ENCODE data around the gene C11orf24.

C11orf24 gene

DNA sequence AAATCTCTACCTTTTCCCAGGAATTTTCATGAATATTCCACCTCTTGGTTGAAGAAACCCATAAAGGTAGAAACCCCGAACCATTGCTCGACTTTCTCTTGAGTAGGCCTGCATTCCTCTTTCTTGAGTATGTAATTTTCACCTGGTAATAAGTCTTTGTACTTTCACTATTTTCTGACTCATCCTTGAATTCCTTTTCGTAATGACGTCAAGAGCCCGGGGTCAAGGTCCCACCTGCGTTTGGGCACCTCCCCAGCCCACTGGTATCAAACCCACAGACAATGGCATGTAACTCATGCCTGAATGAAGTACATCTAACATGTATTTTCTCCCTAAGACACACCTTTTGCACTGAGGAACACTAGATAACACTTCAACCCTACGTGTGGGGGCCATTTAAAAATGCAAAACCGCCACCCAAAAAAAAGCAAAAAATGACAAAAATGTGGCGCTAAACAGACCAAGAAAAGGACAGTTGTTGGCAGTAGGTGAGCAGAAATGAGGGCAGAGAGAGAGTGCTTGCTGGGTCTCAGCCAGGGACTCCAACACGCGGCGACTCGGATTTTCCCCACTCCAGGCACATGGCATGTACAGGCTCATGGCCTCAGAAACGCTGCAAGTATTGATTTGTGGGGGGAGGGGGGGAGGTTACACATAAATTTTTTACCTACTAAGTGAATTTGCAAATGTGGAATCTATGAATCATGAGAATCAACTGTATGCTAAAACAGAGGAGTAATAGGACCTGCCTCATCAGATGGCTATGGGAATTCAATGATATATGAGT is 4.1 kb upstream of the C11orf24 start:
- no peak overlapping the region for H3K9ac ChIP-seq (ENCODE audit: low read length)
- peaks cover 2% of the 10 kb centered on the region for H3K4me1 ChIP-seq (ENCODE audit: control insufficient read depth, low read depth, low read length)
- H3K9me3 ChIP-seq (ENCODE audit: control insufficient read depth, low read depth, low read length): no peaks in the 10 kb centered on the region
- no peaks in the 10 kb centered on the region for H3K36me3 ChIP-seq (ENCODE audit: control insufficient read depth, low read depth, low read length)
- H3K27me3 ChIP-seq (ENCODE audit: control insufficient read depth, insufficient read depth, low read length): no peaks in the 10 kb centered on the region
- no peak overlapping the region for H3K4me3 ChIP-seq (ENCODE audit: low read length)
- no peak overlapping the region for H3K27ac ChIP-seq (ENCODE audit: low read length)

DNA sequence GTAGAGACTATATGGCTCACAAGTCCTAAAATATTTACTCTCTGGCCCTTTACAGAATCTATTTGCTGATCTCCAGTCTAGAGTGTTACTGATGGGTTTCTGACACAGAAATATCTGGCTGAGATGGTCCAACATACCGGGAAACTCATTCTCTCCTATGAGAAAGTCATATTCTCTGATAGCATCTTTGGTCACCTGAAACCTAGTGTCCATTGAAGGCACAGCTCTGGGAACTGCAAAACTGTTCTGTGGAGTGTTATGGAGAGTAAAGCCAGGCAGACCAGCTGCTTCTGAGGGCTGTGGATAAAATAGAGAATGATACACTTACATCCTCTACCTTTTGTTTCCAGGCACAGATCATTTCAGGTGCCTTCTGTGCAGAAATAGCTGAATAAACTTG is 2.5 kb upstream of the C11orf24 start:
- no peak overlapping the region for H3K27ac ChIP-seq (ENCODE audit: low read length)
- H3K9ac ChIP-seq (ENCODE audit: low read length): no peak overlapping the region
- H3K4me1 ChIP-seq (ENCODE audit: control insufficient read depth, low read depth, low read length): peaks cover 5% of the 10 kb centered on the region
- no peaks in the 10 kb centered on the region for H3K9me3 ChIP-seq (ENCODE audit: control insufficient read depth, low read depth, low read length)
- H3K27me3 ChIP-seq (ENCODE audit: control insufficient read depth, insufficient read depth, low read length): no peaks in the 10 kb centered on the region
- H3K36me3 ChIP-seq (ENCODE audit: control insufficient read depth, low read depth, low read length): no peaks in the 10 kb centered on the region
- H3K4me3 ChIP-seq (ENCODE audit: low read length): no peak overlapping the region

DNA sequence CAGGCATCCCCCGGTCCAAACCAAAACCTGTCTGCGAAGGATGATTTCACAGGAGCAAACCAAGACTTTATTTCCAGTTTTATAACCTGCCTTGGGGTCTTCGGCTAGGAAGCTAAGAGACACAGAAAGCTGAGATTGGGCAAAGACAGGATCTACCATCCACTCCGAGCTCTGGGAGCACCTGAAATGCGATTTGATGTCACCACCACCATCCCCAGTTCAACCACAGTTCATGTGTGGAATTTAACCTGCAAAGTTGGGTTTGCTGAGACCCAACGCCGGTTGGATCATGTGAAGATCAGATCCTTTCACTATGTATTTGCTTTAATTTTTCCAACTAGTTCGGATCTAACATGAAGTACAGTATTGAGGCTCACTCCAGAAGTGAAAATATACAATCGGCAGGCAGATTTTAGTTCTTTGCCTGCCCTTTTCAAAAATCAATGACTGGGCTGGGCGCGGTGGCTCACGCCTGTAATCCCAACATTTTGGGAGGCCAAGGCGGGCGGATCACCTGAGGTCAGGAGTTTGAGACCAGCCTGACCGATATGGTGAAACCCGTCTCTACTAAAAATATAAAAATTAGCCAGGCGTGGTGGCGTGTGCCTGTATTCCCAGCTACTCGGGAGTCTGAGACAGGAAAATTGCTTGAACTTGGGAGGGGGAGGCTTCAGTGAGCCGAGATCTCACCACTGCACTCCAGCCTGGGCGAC is 1.4 kb upstream of the C11orf24 start:
- no peaks in the 10 kb centered on the region for H3K27me3 ChIP-seq (ENCODE audit: control insufficient read depth, insufficient read depth, low read length)
- H3K9me3 ChIP-seq (ENCODE audit: control insufficient read depth, low read depth, low read length): no peaks in the 10 kb centered on the region
- peak overlapping the region; percentile 81 for H3K4me3 ChIP-seq (ENCODE audit: low read length)
- peaks cover 5% of the 10 kb centered on the region for H3K4me1 ChIP-seq (ENCODE audit: control insufficient read depth, low read depth, low read length)
- no peak overlapping the region for H3K9ac ChIP-seq (ENCODE audit: low read length)
- H3K36me3 ChIP-seq (ENCODE audit: control insufficient read depth, low read depth, low read length): no peaks in the 10 kb centered on the region
- H3K27ac ChIP-seq (ENCODE audit: low read length): no peak overlapping the region

DNA sequence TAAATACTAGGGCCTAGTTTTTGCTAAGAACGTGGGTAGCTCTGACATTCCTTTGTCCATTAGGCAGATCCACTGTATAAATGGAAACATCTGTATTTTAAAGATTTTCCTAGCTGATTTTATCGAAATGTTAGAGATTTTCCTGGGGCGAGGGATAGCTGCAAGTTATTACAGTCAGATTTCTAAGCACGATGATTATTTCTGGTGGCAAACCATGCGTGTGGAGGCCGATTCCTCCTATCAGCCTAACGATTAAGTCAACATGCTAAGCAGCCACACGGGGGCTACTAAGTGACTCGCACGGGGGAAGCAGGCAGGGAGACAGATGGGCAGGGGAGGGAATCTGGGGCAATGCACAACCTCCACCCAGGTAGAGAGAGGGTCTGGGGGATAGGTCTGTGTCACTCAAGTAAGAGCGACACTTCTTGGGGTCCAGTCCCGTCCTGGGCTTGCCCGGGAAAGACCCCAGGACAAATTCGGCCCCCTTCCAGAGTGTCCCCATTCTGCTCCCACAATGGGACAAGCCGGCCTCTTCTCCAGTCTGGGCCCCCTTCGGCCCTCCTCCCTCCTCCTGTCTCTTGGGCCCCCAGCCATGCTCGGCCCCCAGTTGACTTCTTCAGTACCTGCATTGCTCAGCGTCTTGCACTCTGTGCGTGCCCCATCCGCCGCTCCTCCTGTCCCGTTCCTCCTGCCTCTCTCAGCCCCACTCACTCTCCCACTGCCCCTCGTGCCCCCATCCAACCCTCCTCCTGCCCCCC is 571 bp downstream of the C11orf24 start:
- Histone ChIP-seq H3K9ac (ENCODE audit: low read length) (peak overlapping the region; percentile 80), H3K4me3 (ENCODE audit: low read length) (peak overlapping the region; percentile 81), H3K27me3 (ENCODE audit: control insufficient read depth, insufficient read depth, low read length) (no peaks in the 10 kb centered on the region), H3K36me3 (ENCODE audit: control insufficient read depth, low read depth, low read length) (peaks cover 17% of the 10 kb centered on the region), H3K4me1 (ENCODE audit: control insufficient read depth, low read depth, low read length) (peaks cover 5% of the 10 kb centered on the region), H3K27ac (ENCODE audit: low read length) (no peak overlapping the region), H3K9me3 (ENCODE audit: control insufficient read depth, low read depth, low read length) (no peaks in the 10 kb centered on the region)

DNA sequence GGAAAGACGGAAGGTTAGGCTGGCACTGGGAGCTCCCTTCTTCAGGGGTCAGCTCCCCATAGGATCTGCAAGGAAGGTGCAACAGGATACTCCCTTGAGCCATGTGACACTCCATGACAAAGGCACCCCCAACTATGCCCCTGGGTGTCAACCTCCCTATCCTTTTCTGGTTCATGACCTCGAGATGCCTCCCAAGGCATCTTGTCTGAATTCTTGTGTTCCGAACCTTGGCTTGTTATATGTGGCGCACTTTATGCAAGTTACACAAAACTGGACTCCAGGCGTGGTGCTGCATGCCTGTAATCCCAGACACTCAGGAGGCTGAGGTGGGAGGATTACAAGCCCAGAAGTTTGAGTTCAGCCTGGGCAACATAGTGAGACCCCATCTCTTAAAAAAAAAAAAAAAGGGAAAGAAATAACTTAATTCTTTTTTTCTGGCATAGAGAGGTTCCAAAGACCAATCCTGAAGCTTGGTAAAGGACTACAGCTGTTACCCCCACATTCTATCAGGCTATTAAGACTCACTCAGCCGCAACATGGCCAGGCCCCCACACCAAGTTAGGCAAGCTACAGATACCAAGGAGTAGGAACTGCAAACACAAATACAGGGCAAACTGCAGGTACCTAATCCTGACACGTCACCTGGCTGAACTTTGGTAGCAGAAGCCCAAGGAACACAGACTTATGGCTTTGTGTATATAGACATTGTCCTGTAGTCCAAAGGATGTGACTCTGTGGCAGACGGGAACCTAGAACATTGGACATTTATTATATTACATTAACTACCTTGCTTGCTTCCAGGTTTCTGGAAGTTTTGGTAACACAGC is 1.4 kb downstream of the C11orf24 start:
- Histone ChIP-seq H3K36me3 (ENCODE audit: control insufficient read depth, low read depth, low read length) (peaks cover 24% of the 10 kb centered on the region), H3K4me1 (ENCODE audit: control insufficient read depth, low read depth, low read length) (peaks cover 5% of the 10 kb centered on the region), H3K9ac (ENCODE audit: low read length) (peak overlapping the region; percentile 80), H3K4me3 (ENCODE audit: low read length) (peak overlapping the region; percentile 81), H3K27me3 (ENCODE audit: control insufficient read depth, insufficient read depth, low read length) (no peaks in the 10 kb centered on the region), H3K27ac (ENCODE audit: low read length) (no peak overlapping the region), H3K9me3 (ENCODE audit: control insufficient read depth, low read depth, low read length) (no peaks in the 10 kb centered on the region)

DNA sequence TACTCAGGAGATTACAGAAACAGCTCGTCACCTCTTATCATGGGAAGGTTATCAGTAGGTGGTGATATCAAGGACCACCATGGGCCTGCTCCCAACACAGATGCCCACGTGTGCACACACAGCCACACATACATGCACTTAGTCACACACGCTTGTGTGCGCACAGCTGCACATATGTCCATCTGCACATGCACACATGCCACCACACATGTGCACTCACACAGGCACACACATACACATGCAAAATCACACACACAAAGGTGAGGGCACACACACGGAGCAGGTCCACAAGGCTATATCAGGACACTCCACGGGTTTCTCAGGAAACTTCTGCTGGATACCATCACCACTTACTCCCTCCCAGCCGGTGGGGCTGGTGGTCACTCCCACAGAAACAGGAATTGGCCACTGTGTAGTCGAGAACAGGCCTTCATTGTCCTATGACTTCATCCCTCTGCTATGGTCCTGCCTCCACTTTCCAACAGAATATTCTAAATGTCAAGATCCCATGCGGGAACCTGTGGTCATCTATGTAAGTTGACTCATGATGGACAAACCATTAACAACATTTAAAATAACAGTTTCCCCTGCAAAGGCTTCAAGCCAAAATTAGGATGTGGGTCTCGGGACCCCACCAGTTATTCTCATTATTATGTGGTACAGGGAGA is 2.2 kb downstream of the C11orf24 start:
- Histone ChIP-seq H3K9ac (ENCODE audit: low read length) (no peak overlapping the region), H3K9me3 (ENCODE audit: control insufficient read depth, low read depth, low read length) (no peaks in the 10 kb centered on the region), H3K27me3 (ENCODE audit: control insufficient read depth, insufficient read depth, low read length) (no peaks in the 10 kb centered on the region), H3K36me3 (ENCODE audit: control insufficient read depth, low read depth, low read length) (peaks cover 29% of the 10 kb centered on the region), H3K4me1 (ENCODE audit: control insufficient read depth, low read depth, low read length) (peaks cover 5% of the 10 kb centered on the region), H3K27ac (ENCODE audit: low read length) (no peak overlapping the region), H3K4me3 (ENCODE audit: low read length) (no peak overlapping the region)

DNA sequence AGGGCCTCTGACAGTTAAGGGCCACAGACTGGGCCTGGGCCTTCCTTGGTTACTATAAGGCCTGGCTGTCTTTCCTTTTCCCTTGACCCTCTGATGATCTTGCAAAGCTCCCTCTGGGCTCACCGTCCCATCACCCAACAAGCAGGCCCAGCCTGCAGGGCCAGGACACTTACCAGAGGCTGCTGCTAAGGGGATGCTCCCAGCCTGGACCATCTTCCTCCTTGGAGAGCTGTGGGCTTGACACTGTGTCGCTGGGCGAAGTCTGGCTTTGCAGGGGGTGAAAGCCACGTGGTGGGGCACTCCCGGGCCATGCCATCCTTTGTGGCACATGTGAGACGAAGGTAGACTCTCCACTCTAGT is 3.9 kb downstream of the C11orf24 start:
- Histone ChIP-seq H3K27me3 (ENCODE audit: control insufficient read depth, insufficient read depth, low read length) (no peaks in the 10 kb centered on the region), H3K4me1 (ENCODE audit: control insufficient read depth, low read depth, low read length) (peaks cover 5% of the 10 kb centered on the region), H3K27ac (ENCODE audit: low read length) (no peak overlapping the region), H3K36me3 (ENCODE audit: control insufficient read depth, low read depth, low read length) (peaks cover 38% of the 10 kb centered on the region), H3K9me3 (ENCODE audit: control insufficient read depth, low read depth, low read length) (no peaks in the 10 kb centered on the region), H3K9ac (ENCODE audit: low read length) (no peak overlapping the region), H3K4me3 (ENCODE audit: low read length) (no peak overlapping the region)

DNA sequence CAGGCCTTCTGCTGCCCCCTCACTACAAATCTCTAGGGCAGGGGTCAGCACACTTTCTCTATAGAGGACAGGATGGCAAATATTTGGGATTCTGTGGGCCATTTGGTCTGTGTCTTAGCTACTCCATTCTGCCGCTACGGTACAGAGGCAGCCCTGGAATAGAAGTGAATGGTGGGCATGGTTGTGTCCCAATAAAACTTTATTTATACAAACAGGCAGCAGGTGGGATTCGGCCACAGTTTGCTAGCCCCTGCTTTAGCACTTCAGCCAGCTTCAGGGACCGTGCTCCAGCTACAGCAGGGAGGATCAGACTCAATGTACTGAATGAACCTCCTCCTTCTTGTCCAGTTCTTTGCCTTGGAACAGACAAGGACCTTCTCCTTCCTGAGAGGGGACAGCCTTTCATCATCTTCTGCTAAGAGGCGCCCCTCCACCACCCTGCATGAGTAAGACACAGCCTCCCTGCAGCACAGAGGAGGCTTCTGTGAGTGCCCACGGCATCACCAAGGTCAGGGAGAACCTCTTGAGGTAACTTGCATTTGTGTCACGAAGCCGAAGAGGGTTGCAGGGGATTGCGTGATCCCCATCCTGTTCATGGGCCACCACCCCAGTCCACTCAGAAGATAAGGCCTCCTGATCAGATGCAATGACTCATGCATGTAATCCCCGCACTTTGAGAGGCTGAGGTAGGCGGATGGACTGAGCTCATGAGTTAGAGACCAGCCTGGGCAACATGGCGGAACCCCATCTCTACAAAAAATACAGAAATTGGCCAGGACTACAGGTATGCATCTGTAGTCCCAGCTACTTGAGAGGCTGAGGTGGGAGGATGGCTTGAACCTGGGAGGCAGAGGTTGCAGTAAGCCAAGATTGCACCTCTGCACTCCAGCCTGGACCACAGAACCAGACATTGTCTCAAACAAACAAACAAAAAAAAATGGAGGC is 4.6 kb downstream of the C11orf24 start:
- Histone ChIP-seq H3K9ac (ENCODE audit: low read length) (no peak overlapping the region), H3K27me3 (ENCODE audit: control insufficient read depth, insufficient read depth, low read length) (no peaks in the 10 kb centered on the region), H3K9me3 (ENCODE audit: control insufficient read depth, low read depth, low read length) (no peaks in the 10 kb centered on the region), H3K4me1 (ENCODE audit: control insufficient read depth, low read depth, low read length) (peaks cover 5% of the 10 kb centered on the region), H3K27ac (ENCODE audit: low read length) (no peak overlapping the region), H3K36me3 (ENCODE audit: control insufficient read depth, low read depth, low read length) (peaks cover 43% of the 10 kb centered on the region), H3K4me3 (ENCODE audit: low read length) (no peak overlapping the region)

DNA sequence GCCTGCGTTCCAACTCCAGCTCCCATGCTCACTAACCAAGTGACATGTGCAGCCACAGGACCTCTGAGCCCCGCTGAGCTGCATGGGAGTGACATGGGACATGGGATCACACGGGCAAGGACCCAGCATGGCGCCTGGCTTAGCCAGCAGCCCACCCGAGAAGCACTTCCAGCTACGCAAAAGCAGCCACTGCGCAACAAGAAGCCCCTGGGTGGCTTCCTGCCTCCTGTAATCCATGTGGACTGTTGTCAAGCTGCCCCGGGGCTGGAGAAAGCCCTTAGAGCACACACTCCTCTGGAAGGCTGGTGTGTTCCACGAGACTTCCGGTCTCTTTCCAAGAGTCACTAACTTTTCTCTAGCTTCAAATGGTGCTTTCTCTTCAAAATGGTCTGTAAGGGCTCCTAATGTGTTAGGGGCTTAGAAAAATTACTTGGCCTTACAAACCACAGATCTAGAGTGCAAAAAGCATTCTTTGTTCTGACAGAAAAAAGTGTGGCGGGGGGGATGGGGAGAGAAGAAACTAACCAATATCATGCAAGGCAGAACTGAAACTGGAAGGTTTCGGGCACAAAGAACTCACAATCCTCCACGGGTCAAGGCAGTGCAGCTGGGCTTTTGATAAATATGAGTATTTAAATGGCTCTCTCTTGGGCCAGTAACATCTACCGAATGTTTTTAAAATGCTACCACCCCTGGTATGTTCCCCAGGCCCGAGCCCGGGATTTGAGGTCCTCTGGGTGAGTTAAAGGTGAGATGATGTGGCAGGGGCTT is 5.5 kb downstream of the C11orf24 start:
- Histone ChIP-seq H3K27me3 (ENCODE audit: control insufficient read depth, insufficient read depth, low read length) (no peaks in the 10 kb centered on the region), H3K9me3 (ENCODE audit: control insufficient read depth, low read depth, low read length) (no peaks in the 10 kb centered on the region), H3K9ac (ENCODE audit: low read length) (no peak overlapping the region), H3K36me3 (ENCODE audit: control insufficient read depth, low read depth, low read length) (peaks cover 52% of the 10 kb centered on the region), H3K27ac (ENCODE audit: low read length) (no peak overlapping the region), H3K4me3 (ENCODE audit: low read length) (no peak overlapping the region), H3K4me1 (ENCODE audit: control insufficient read depth, low read depth, low read length) (peaks cover 5% of the 10 kb centered on the region)

Data from iPS-18a (cell line).